Epithelial cell of proximal tubule (primary cell): Measurements from ENCODE around the gene WDR74. TPM values are rescaled to one million over a fixed set of nuclear protein-coding genes. Genes with fewer than 3 reads are reported as not detected.
A peak's percentile ranks its signal among the peaks of the same experiment; 100 is the strongest.
"Not testable (repeated sequence)": the region's sequence is repeated elsewhere in the genome, so short reads cannot be mapped to it uniquely, and the experiment has no call there.

Experiments
- DNase-seq: peaks from one replicate; pipeline ENCODE4 v3.0.0-alpha.2; 2011; ENCODE audit warnings: low read depth
- H3K4me3 ChIP-seq: 2 replicates; pipeline ENCODE4 v1.5.1; 2011; ENCODE audit warnings: low read depth, mild to moderate bottlenecking, low read length
- CTCF ChIP-seq: conservative IDR thresholded peaks from 2 replicates; pipeline ENCODE4 v1.5.1; 2012; ENCODE audit warnings: low read depth, mild to moderate bottlenecking, low read length
- total RNA-seq: library from RNA; depleted of rRNA; stranded (reverse); fragments of >200 nt; gene quantifications from 2 replicates; pipeline ENCODE4 v1.2.3, GENCODE V29; 2015

Gene WDR74
- total RNA-seq, 1 donor from 2014 or later: 55.3 TPM

GRCh38 chr11:62844154-62844553, 4.8 kb upstream of the WDR74 start:
- no peak for DNase-seq
- no peak overlapping the region for H3K4me3 ChIP-seq
- TF ChIP-seq CTCF: no peak

- no peak for DNase-seq
- TF ChIP-seq CTCF: no peak
- no peak overlapping the region for H3K4me3 ChIP-seq
Observed at GRCh38 chr11:62843466-62843865, 4.1 kb upstream of the WDR74 start.

DNA sequence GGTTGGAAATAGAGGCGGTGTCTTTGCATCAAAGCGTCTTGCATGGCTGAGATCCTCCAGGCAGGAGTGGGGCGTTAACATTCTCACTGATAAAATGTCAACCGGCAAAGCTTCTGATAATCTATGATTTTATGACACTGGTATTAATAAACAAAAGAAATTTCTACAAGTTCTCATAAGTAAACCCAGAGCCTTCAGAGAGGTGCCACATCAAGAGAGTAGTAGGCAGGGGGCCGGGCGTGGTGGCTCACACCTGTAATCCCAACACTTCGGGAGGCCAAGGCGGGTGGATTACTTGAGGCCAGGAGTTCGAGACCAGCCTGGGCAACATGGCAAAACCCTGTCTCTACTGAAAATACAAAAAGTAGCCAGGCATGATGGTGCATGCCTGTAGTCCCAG, 3.5 kb upstream of the WDR74 start:
- H3K4me3 ChIP-seq, DNase-seq: not testable (repeated sequence)

GRCh38 chr11:62842171-62842741, 2.9 kb upstream of the WDR74 start:
- peak overlapping the region; percentile 60 for H3K4me3 ChIP-seq
- TF ChIP-seq CTCF: no peak
- DNase-seq: no peak

DNA sequence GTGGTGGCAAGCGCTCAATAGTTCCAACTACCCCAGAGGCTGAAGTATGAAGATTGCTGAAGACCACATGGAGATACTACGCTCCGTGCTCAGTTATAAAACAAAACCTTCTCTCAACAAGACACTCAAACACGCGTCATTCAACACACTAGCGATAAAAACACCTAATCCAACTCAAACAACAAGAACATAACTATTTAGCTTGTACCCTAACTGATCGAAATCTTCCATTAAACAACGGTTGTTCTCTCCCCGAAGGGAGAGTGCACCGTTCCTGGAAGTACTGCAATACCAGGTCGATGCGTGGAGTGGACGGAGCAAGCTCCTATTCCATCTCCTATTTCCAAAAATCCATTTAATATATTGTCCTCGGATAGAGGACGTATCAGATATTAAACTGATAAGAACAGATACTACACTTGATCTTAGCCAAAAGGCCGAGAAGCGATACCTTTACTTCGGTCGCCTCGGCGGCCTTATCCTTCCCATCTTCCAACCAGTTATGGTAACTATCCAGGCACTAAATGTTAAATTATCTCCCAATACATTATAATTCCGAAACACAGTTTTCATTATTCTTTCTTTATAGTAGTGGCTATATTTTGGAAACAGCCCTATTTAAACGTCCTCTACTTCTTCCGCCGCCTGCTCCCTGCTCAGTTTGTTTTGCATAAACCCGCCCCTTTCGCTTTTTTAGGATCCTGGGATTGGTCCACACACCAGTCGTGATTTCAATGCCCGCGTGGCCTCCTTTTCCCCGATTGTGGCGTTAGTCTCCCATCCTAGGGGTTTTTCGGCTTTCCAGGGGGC, 2.2 kb upstream of the WDR74 start:
- peak overlapping the region; percentile 97 for H3K4me3 ChIP-seq
- TF ChIP-seq CTCF: no peak
- peak; percentile 100 for DNase-seq

DNA sequence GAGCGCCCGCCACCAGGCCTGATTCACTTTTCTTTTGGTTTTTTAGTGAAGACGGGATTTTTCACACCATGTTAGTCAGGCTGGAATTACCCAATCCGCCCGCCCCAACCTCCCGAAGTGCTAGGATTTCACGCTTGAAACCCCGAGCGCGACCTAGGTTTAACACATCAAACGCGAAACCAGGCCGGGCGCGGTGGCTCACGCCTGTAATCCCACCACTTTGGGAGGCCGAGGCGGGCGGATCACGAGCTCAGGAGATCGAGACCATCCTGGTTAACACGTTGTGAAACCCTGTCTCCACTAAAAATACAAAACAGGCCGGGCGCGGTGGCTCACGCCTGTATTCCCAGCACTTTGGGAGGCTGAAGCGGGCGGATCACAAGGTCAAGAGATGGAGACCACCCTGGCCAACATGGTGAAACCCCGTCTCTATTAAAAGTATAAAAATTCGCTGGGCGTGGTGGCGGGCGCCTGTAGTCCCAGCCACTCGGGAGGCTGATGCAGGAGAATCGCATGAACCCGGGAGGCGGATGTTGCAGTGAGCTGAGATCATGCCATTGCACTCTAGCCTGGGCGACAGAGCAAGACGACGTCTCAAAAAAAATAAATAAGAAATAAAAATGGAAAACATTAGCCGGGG, 1.5 kb upstream of the WDR74 start:
- peak overlapping the region; percentile 97 for H3K4me3 ChIP-seq
- peak; percentile 66 for DNase-seq

DNA sequence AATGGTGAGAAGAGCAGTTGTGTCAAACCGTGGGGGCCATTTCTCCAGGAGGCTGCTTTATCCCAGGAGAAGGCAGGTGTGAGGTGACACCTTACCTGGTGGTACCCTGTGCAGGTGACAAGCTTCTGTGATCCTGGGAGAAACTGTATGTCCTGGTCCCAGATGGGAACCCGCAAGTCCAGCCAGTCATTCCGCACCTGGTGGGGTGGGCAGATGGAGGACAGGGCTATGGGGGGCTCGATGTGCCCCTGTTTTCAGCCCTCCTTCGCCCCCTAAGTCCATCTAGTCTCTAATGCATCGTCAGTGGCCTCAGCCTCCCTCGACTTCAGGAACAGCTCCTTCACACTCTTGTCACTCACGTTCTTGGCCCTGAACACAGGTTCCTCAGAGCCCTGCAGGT, 4.1 kb downstream of the WDR74 start:
- TF ChIP-seq CTCF: no peak
- no peak overlapping the region for H3K4me3 ChIP-seq
- DNase-seq: no peak
